WTC11 (cell line): Measurements from ENCODE around the gene TMEM100. TPM values are rescaled to one million over a fixed set of nuclear protein-coding genes. Genes with fewer than 3 reads are reported as not detected.

Experiments used
- ATAC-seq: fragments of 200-7000 bp; cut with Tn5 transposase; 2 replicates; pipeline ENCODE4 v1.10.0; 2021; ENCODE audit warnings: mild to moderate bottlenecking, moderate library complexity
- CTCF ChIA-PET: fragments of 300-600 bp; sonication (Branson Sonifier 250); formaldehyde crosslinking; loops from one replicate; lab custom pipeline; 2021; ENCODE audit warnings: antibody characterized with exemption; lab: Charles Lee
- POLR2A ChIA-PET: fragments of 350-600 bp; sonication (Branson Sonifier 250); formaldehyde crosslinking; loops from one replicate; lab custom pipeline; 2021; ENCODE audit warnings: antibody characterized with exemption; lab: Charles Lee
- DNase-seq: peaks from one replicate; pipeline ENCODE4 v3.0.0; 2021; ENCODE audit warnings: low spot score
- H3K27ac Mint-ChIP-seq: 2 replicates; pipeline ENCODE4 v1.8.0; 2021; ENCODE audit warnings: mixed read lengths
- H3K27me3 Mint-ChIP-seq: 2 replicates; pipeline ENCODE4 v1.8.0; 2021; ENCODE audit warnings: low read depth, mild to moderate bottlenecking, moderate library complexity, mixed read lengths
- H3K36me3 Mint-ChIP-seq: 2 replicates; pipeline ENCODE4 v1.8.0; 2021; ENCODE audit warnings: mixed read lengths
- H3K4me1 Mint-ChIP-seq: 2 replicates; pipeline ENCODE4 v1.8.0; 2022; ENCODE audit warnings: mixed read lengths
- H3K4me3 Mint-ChIP-seq: 2 replicates; pipeline ENCODE4 v1.8.0; 2021; ENCODE audit warnings: mild to moderate bottlenecking, moderate library complexity, mixed read lengths
- H3K9me3 Mint-ChIP-seq: 2 replicates; pipeline ENCODE4 v1.8.0; 2021; ENCODE audit warnings: mixed read lengths
- ATF2 ChIP-seq: sonication (generic); formaldehyde crosslinking; IDR thresholded peaks from 2 replicates; pipeline ENCODE4 v1.8.1; 2022; ENCODE audit warnings: low read depth, missing genetic modification reagents, borderline replicate concordance
- CBFB ChIP-seq: sonication (generic); formaldehyde crosslinking; IDR thresholded peaks from 2 replicates; pipeline ENCODE4 v1.8.1; 2022; ENCODE audit warnings: mild to moderate bottlenecking, low read depth, missing genetic modification reagents
- FOXK1 ChIP-seq: sonication (generic); formaldehyde crosslinking; IDR thresholded peaks from 2 replicates; pipeline ENCODE4 v1.8.0; 2022; ENCODE audit warnings: mild to moderate bottlenecking, moderate library complexity, missing genetic modification reagents
- GABPB1 ChIP-seq: sonication (generic); formaldehyde crosslinking; IDR thresholded peaks from 2 replicates; pipeline ENCODE4 v1.8.1; 2023; ENCODE audit warnings: mild to moderate bottlenecking, missing genetic modification reagents
- GRHL2 ChIP-seq: fragments of 250-450 bp; sonication (Bioruptor Pico); IDR thresholded peaks from 2 replicates; pipeline ENCODE4 v1.8.0; 2022; ENCODE audit warnings: mild to moderate bottlenecking, moderate library complexity; ENCODE audit not compliant: insufficient replicate concordance, severe bottlenecking
- HMGXB4 ChIP-seq: sonication (generic); formaldehyde crosslinking; IDR thresholded peaks from 2 replicates; pipeline ENCODE4 v1.8.1; 2023; ENCODE audit warnings: mild to moderate bottlenecking, moderate library complexity, missing genetic modification reagents
- NFE2L1 ChIP-seq: sonication (generic); formaldehyde crosslinking; IDR thresholded peaks from 2 replicates; pipeline ENCODE4 v1.8.1; 2023; ENCODE audit warnings: missing genetic modification reagents
- NFYB ChIP-seq: sonication (generic); formaldehyde crosslinking; conservative IDR thresholded peaks from 2 replicates; pipeline ENCODE4 v1.8.0; 2022; ENCODE audit warnings: low read depth, missing genetic modification reagents
- RELA ChIP-seq: sonication (generic); formaldehyde crosslinking; IDR thresholded peaks from 2 replicates; pipeline ENCODE4 v1.8.1; 2022; ENCODE audit warnings: missing genetic modification reagents, mild to moderate bottlenecking, borderline replicate concordance
- TEAD4 ChIP-seq: sonication (generic); formaldehyde crosslinking; IDR thresholded peaks from 2 replicates; pipeline ENCODE4 v1.8.0; 2022; ENCODE audit warnings: mild to moderate bottlenecking, missing genetic modification reagents
- ZNF121 ChIP-seq: sonication (generic); formaldehyde crosslinking; IDR thresholded peaks from 2 replicates; pipeline ENCODE4 v1.8.0; 2023; ENCODE audit warnings: missing genetic modification reagents
- ZNF396 ChIP-seq: fragments of 250-450 bp; sonication (Bioruptor Pico); IDR thresholded peaks from 2 replicates; pipeline ENCODE4 v1.8.0; 2021; ENCODE audit warnings: mild to moderate bottlenecking, moderate library complexity, borderline replicate concordance
- total RNA-seq: library from RNA; stranded (reverse); gene quantifications from 3 replicates; pipeline ENCODE4 v1.2.3, GENCODE V29; 2021
- TF ChIP-seq, protein P1 (sequence below): sonication (generic); formaldehyde crosslinking; conservative IDR thresholded peaks from 2 replicates; pipeline ENCODE4 v1.8.1; 2023; ENCODE audit warnings: mild to moderate bottlenecking, low read depth, missing genetic modification reagents, moderate library complexity
- TF ChIP-seq, protein P2 (sequence below): sonication (generic); formaldehyde crosslinking; IDR thresholded peaks from 2 replicates; pipeline ENCODE4 v1.8.0; 2022; ENCODE audit warnings: mild to moderate bottlenecking, missing genetic modification reagents
- TF ChIP-seq, protein P3 (sequence below): sonication (generic); formaldehyde crosslinking; IDR thresholded peaks from 2 replicates; pipeline ENCODE4 v1.8.0; 2023; ENCODE audit warnings: missing genetic modification reagents
- TF ChIP-seq, protein P4 (sequence below): sonication (generic); formaldehyde crosslinking; IDR thresholded peaks from 2 replicates; pipeline ENCODE4 v1.8.1; 2023; ENCODE audit warnings: mild to moderate bottlenecking, missing genetic modification reagents, moderate library complexity

TMEM100 gene
- total RNA-seq, 1 experiment from 2014 or later = 1.1 TPM

DNA sequence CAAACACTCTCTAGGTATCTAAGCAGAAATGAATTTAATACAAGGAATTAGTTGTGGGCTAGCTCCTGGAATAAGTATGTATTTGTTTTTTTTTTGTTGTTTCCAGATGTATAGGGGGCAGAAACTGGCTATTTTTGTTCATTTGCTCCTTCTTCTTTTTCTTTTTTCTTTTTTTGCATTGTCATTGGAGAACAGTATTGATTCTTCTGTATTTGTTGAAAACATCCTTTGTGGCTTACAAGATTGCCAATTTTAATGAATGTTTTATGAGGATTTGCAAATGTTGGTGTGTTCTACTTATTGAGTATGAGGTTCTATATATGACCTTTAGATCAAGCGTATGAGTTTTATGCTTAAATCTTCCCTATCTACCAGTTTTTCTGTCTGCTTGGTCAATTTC lies 22.6 kb upstream of the TMEM100 start:
- Mint-ChIP-seq H3K4me1 (peaks cover 1% of the 10 kb centered on the region), H3K27ac (no peak overlapping the region), H3K36me3 (no peaks in the 10 kb centered on the region), H3K4me3 (no peak overlapping the region), H3K9me3 (no peaks in the 10 kb centered on the region), H3K27me3 (no peaks in the 10 kb centered on the region)
- TF ChIP-seq GRHL2 = no peak
- no peak for TF ChIP-seq HMGXB4 (CRISPR knock-in tag)
- TF ChIP-seq ZNF396 (CRISPR knock-in tag) = no peak
- no peak for TF ChIP-seq NFYB (CRISPR knock-in tag)
- TF ChIP-seq, protein P1, sequence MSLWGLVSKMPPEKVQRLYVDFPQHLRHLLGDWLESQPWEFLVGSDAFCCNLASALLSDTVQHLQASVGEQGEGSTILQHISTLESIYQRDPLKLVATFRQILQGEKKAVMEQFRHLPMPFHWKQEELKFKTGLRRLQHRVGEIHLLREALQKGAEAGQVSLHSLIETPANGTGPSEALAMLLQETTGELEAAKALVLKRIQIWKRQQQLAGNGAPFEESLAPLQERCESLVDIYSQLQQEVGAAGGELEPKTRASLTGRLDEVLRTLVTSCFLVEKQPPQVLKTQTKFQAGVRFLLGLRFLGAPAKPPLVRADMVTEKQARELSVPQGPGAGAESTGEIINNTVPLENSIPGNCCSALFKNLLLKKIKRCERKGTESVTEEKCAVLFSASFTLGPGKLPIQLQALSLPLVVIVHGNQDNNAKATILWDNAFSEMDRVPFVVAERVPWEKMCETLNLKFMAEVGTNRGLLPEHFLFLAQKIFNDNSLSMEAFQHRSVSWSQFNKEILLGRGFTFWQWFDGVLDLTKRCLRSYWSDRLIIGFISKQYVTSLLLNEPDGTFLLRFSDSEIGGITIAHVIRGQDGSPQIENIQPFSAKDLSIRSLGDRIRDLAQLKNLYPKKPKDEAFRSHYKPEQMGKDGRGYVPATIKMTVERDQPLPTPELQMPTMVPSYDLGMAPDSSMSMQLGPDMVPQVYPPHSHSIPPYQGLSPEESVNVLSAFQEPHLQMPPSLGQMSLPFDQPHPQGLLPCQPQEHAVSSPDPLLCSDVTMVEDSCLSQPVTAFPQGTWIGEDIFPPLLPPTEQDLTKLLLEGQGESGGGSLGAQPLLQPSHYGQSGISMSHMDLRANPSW = no peak
- TF ChIP-seq RELA (CRISPR knock-in tag) = no peak
- ATAC-seq (no peak), DNase-seq (no peak)
- POLR2A ChIA-PET = no interaction called here
- CTCF ChIA-PET = no interaction called here

DNA sequence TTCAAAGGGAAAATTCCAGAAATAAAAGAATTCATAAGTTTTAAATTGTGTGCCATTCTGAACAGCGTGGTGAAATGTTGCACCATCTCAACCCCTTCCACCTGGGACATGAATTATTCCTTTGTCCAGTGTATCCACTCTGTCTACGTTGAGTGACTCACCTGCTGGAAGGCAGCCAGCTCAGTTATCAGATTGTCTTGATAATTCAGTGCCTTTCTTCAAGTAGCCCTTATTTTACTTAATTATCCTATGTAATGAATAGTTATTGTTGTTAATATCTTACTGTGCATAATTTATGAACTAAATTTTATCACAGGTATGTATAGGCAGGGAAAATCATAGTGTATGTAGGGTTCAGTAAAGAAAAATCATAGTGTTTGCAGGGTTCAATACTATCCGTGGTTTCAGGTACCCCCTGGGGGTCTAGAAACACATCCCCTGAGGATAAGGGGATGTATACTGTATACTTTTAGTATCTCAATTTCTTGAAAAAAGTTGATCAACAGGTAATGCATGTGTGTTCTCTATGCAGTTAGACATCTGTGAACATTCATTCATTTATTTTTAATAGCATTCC lies 20.5 kb upstream of the TMEM100 start:
- Mint-ChIP-seq H3K36me3 (no peaks in the 10 kb centered on the region), H3K4me1 (no peaks in the 10 kb centered on the region), H3K4me3 (no peak overlapping the region), H3K27me3 (no peaks in the 10 kb centered on the region), H3K27ac (no peak overlapping the region), H3K9me3 (no peaks in the 10 kb centered on the region)
- TF ChIP-seq FOXK1 (CRISPR knock-in tag) (no peak), ATF2 (no peak), GABPB1 (CRISPR knock-in tag) (peak; percentile 94)
- TF ChIP-seq, protein P2, sequence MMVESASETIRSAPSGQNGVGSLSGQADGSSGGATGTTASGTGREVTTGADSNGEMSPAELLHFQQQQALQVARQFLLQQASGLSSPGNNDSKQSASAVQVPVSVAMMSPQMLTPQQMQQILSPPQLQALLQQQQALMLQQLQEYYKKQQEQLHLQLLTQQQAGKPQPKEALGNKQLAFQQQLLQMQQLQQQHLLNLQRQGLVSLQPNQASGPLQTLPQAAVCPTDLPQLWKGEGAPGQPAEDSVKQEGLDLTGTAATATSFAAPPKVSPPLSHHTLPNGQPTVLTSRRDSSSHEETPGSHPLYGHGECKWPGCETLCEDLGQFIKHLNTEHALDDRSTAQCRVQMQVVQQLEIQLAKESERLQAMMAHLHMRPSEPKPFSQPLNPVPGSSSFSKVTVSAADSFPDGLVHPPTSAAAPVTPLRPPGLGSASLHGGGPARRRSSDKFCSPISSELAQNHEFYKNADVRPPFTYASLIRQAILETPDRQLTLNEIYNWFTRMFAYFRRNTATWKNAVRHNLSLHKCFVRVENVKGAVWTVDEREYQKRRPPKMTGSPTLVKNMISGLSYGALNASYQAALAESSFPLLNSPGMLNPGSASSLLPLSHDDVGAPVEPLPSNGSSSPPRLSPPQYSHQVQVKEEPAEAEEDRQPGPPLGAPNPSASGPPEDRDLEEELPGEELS (CRISPR knock-in tag) = no peak
- TF ChIP-seq, protein P3, sequence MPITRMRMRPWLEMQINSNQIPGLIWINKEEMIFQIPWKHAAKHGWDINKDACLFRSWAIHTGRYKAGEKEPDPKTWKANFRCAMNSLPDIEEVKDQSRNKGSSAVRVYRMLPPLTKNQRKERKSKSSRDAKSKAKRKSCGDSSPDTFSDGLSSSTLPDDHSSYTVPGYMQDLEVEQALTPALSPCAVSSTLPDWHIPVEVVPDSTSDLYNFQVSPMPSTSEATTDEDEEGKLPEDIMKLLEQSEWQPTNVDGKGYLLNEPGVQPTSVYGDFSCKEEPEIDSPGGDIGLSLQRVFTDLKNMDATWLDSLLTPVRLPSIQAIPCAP (CRISPR knock-in tag) = no peak
- ChIA-PET CTCF (interaction anchor here (1.2 kb wide), 1 partner anchor 18 kb away, joined by 3 read pairs; no protein-coding TSS in a partner anchor), POLR2A (no interaction called here)
- DNase-seq = no peak
- no peak for ATAC-seq

- Mint-ChIP-seq H3K4me3 (no peak overlapping the region), H3K27me3 (no peaks in the 10 kb centered on the region), H3K4me1 (no peaks in the 10 kb centered on the region), H3K36me3 (no peaks in the 10 kb centered on the region), H3K27ac (no peak overlapping the region), H3K9me3 (no peaks in the 10 kb centered on the region)
- DNase-seq (no peak), ATAC-seq (no peak)
- ChIA-PET POLR2A (no interaction called here), CTCF (interaction anchor here (0.6 to 1.2 kb wide), 4 partner anchors 16 to 354 kb away, joined by 3 read pairs; no protein-coding TSS in a partner anchor)
- TF ChIP-seq FOXK1 (CRISPR knock-in tag) (no peak), NFE2L1 (CRISPR knock-in tag) (no peak), CBFB (CRISPR knock-in tag) (no peak), TEAD4 (CRISPR knock-in tag) (no peak), ZNF121 (CRISPR knock-in tag) (no peak)
- TF ChIP-seq, protein P4, sequence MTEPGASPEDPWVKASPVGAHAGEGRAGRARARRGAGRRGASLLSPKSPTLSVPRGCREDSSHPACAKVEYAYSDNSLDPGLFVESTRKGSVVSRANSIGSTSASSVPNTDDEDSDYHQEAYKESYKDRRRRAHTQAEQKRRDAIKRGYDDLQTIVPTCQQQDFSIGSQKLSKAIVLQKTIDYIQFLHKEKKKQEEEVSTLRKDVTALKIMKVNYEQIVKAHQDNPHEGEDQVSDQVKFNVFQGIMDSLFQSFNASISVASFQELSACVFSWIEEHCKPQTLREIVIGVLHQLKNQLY (CRISPR knock-in tag) = no peak
- TF ChIP-seq, protein P2 (CRISPR knock-in tag) = no peak
Measured at GRCh38 chr17:55742272-55743102, 19.8 kb upstream of the TMEM100 start.
